ENCODE results near the gene CCDC187.
"Not testable (repeated sequence)": the region's sequence is repeated elsewhere in the genome, so short reads cannot be mapped to it uniquely, and the experiment has no call there.

Gene CCDC187

GRCh38 chr9:136303825-136304416 lies at the start of gene CCDC187:
Gene CCDC187 (minus strand): TSS chr9:136304094. CDS start chr9:136303830, 264 bp downstream.
- no peak for FAIRE-seq
- DNase-seq (ENCODE audit: low spot score), result no peak

GRCh38 chr9:136353088-136353487 lies 49.2 kb upstream of the CCDC187 start:
- no peak for FAIRE-seq
- no peak for DNase-seq (ENCODE audit: low spot score)

GRCh38 chr9:136352682-136353081 lies 48.8 kb upstream of the CCDC187 start:
- FAIRE-seq (no peak), DNase-seq (ENCODE audit: low spot score) (no peak)

- not testable (repeated sequence) for FAIRE-seq; DNase-seq (ENCODE audit: low spot score)
These were observed 48.0 kb upstream of the CCDC187 start for GRCh38 chr9:136351868-136352267.

- no peak for FAIRE-seq
- no peak for DNase-seq (ENCODE audit: low spot score)
These were observed 47.4 kb upstream of the CCDC187 start for GRCh38 chr9:136351252-136351800.

GRCh38 chr9:136349546-136349945 lies 45.7 kb upstream of the CCDC187 start:
- FAIRE-seq (no peak), DNase-seq (ENCODE audit: low spot score) (no peak)

- no peak for DNase-seq (ENCODE audit: low spot score)
- FAIRE-seq, result no peak
These were observed 44.8 kb upstream of the CCDC187 start for GRCh38 chr9:136348691-136349090.

GRCh38 chr9:136347472-136348256 lies 43.8 kb upstream of the CCDC187 start:
- FAIRE-seq, result no peak

GRCh38 chr9:136346927-136347465 lies 43.1 kb upstream of the CCDC187 start:
- no peak for DNase-seq (ENCODE audit: low spot score)
- no peak for FAIRE-seq

More at GRCh38 chr9:136347472-136348256, 43.8 kb upstream of the CCDC187 start:
- no peak for DNase-seq (ENCODE audit: low spot score)

GRCh38 chr9:136346157-136346481 lies 42.2 kb upstream of the CCDC187 start:
- FAIRE-seq (no peak), DNase-seq (ENCODE audit: low spot score) (no peak)

- FAIRE-seq (no peak), DNase-seq (ENCODE audit: low spot score) (peak; percentile 27)
These were observed 41.6 kb upstream of the CCDC187 start for GRCh38 chr9:136345281-136346156.

GRCh38 chr9:136344544-136345280 lies 40.8 kb upstream of the CCDC187 start:
- no peak for FAIRE-seq
- no peak for DNase-seq (ENCODE audit: low spot score)

- DNase-seq (ENCODE audit: low spot score) (no peak), FAIRE-seq (no peak)
These were observed 40.0 kb upstream of the CCDC187 start for GRCh38 chr9:136343884-136344269.

- DNase-seq (ENCODE audit: low spot score) (no peak), FAIRE-seq (no peak)
These were observed 39.4 kb upstream of the CCDC187 start for GRCh38 chr9:136343121-136343883.

- no peak for FAIRE-seq
- no peak for DNase-seq (ENCODE audit: low spot score)
These were observed 38.6 kb upstream of the CCDC187 start for GRCh38 chr9:136342181-136343120.

GRCh38 chr9:136341769-136342168 lies 37.9 kb upstream of the CCDC187 start:
- FAIRE-seq, result no peak
- DNase-seq (ENCODE audit: low spot score), result no peak

GRCh38 chr9:136341042-136341655 lies 37.3 kb upstream of the CCDC187 start:
- DNase-seq (ENCODE audit: low spot score), result no peak
- no peak for FAIRE-seq

- FAIRE-seq, result no peak
- no peak for DNase-seq (ENCODE audit: low spot score)
These were observed 36.6 kb upstream of the CCDC187 start for GRCh38 chr9:136340356-136341041.

Data from RCC 7860 (cell line).